Retinal pigment epithelial cell (primary cell): ENCODE results near the gene CINP.
"Not testable (repeated sequence)": the region's sequence is repeated elsewhere in the genome, so short reads cannot be mapped to it uniquely, and the experiment has no call there.

Source experiments
- DNase-seq: peaks from one replicate; pipeline ENCODE4 v3.0.0-alpha.2; 2010; ENCODE audit warnings: low read depth
- H3K4me3 ChIP-seq: 2 replicates; pipeline ENCODE4 v1.5.1; 2011; ENCODE audit warnings: mild to moderate bottlenecking, low read length, control low read depth, moderate library complexity
- CTCF ChIP-seq: conservative IDR thresholded peaks from 2 replicates; pipeline ENCODE4 v1.5.1; 2011; ENCODE audit warnings: low read depth, low read length, control low read depth, inconsistent platforms

CINP gene

GRCh38 chr14:102333390-102333789 is 29.3 kb downstream of the CINP start:
- H3K4me3 ChIP-seq, result no peak overlapping the region
- no peak for DNase-seq
- TF ChIP-seq CTCF, result no peak

- no peak for TF ChIP-seq CTCF
- DNase-seq, result no peak
- no peak overlapping the region for H3K4me3 ChIP-seq
Observed at GRCh38 chr14:102330806-102331205, 31.9 kb downstream of the CINP start.

- not testable (repeated sequence) for H3K4me3 ChIP-seq, DNase-seq
Observed at GRCh38 chr14:102329381-102329780, 33.3 kb downstream of the CINP start.

GRCh38 chr14:102326583-102326982 is 36.1 kb downstream of the CINP start:
- no peak for DNase-seq
- no peak overlapping the region for H3K4me3 ChIP-seq
- TF ChIP-seq CTCF, result no peak

GRCh38 chr14:102325791-102326345 is 36.8 kb downstream of the CINP start:
- no peak for TF ChIP-seq CTCF
- no peak for DNase-seq
- H3K4me3 ChIP-seq, result no peak overlapping the region

- TF ChIP-seq CTCF, result peak; percentile 86
- no peak overlapping the region for H3K4me3 ChIP-seq
- DNase-seq, result no peak
Observed at GRCh38 chr14:102323102-102323501, 39.6 kb downstream of the CINP start.

- TF ChIP-seq CTCF, result no peak
- DNase-seq, result no peak
- no peak overlapping the region for H3K4me3 ChIP-seq
Observed at GRCh38 chr14:102321456-102322422, 41.0 kb downstream of the CINP start.
